HepG2 (cell line): ENCODE data around the gene C17orf75. TPM values are rescaled to one million over a fixed set of nuclear protein-coding genes. Genes with fewer than 3 reads are reported as not detected.

Experiments
- ATF1 ChIP-seq: IDR thresholded peaks from 2 replicates; pipeline ENCODE4 v1.6.1; 2016; ENCODE audit warnings: mild to moderate bottlenecking, control low read depth
- DDIT3 ChIP-seq: sonication (generic); formaldehyde crosslinking; IDR thresholded peaks from 2 replicates; pipeline ENCODE4 v1.4.0; 2020; ENCODE audit warnings: mild to moderate bottlenecking, missing genetic modification reagents
- EP300 ChIP-seq, 3 experiments: sonication (generic) in 1 of 3; formaldehyde crosslinking in 1 of 3; IDR thresholded peaks; 2 replicates each; pipeline versions ENCODE4 v1.5.1 to v1.6.1; 2011 to 2020; ENCODE audit warnings: low read depth in 2 of 3, low read length in 2 of 3, borderline replicate concordance in 1 of 3, improper control_type of control experiment in 1 of 3, mild to moderate bottlenecking in 1 of 3, missing genetic modification reagents in 1 of 3, moderate library complexity in 1 of 3
- HOMEZ ChIP-seq: IDR thresholded peaks from 2 replicates; pipeline ENCODE4 v1.6.1; 2016; ENCODE audit warnings: low read depth
- KAT8 ChIP-seq: IDR thresholded peaks from 2 replicates; pipeline ENCODE4 v1.6.1; 2016; ENCODE audit warnings: missing genetic modification reagents, missing compliant biosample characterization
- MIER3 ChIP-seq: IDR thresholded peaks from 2 replicates; pipeline ENCODE4 v1.6.1; 2016; ENCODE audit warnings: missing compliant biosample characterization, borderline replicate concordance
- NFKBIZ ChIP-seq: IDR thresholded peaks from 2 replicates; pipeline ENCODE4 v1.6.1; 2018; ENCODE audit warnings: missing genetic modification reagents, missing compliant biosample characterization
- PHF21A ChIP-seq: sonication (generic); formaldehyde crosslinking; IDR thresholded peaks from 2 replicates; pipeline ENCODE4 v1.5.0; 2020; ENCODE audit warnings: mild to moderate bottlenecking, missing genetic modification reagents
- POLR2AphosphoS5 ChIP-seq: IDR thresholded peaks from 2 replicates; pipeline ENCODE4 v1.6.1; 2012; ENCODE audit warnings: low read depth, low read length
- SMARCE1 ChIP-seq: fragments of 450-650 bp; IDR thresholded peaks from 2 replicates; pipeline ENCODE4 v1.6.1; 2017; ENCODE audit warnings: borderline replicate concordance
- TCF7L2 ChIP-seq: IDR thresholded peaks from 2 replicates; pipeline ENCODE4 v1.6.1; 2011; ENCODE audit warnings: mild to moderate bottlenecking, low read depth, low read length, moderate library complexity
- ZBTB38 ChIP-seq: sonication (generic); formaldehyde crosslinking; IDR thresholded peaks from 2 replicates; pipeline ENCODE4 v1.5.1; 2020; ENCODE audit warnings: mild to moderate bottlenecking, missing genetic modification reagents
- ZNF124 ChIP-seq: sonication (generic); formaldehyde crosslinking; IDR thresholded peaks from 2 replicates; pipeline ENCODE4 v1.4.0; 2020; ENCODE audit warnings: missing genetic modification reagents
- ZNF230 ChIP-seq: sonication (generic); formaldehyde crosslinking; IDR thresholded peaks from 2 replicates; pipeline ENCODE4 v1.4.0; 2020; ENCODE audit warnings: mild to moderate bottlenecking, missing genetic modification reagents
- ZNF331 ChIP-seq: sonication (generic); formaldehyde crosslinking; IDR thresholded peaks from 2 replicates; pipeline ENCODE4 v1.4.0; 2020; ENCODE audit warnings: missing genetic modification reagents
- ZNF503 ChIP-seq: sonication (generic); formaldehyde crosslinking; IDR thresholded peaks from 2 replicates; pipeline ENCODE4 v1.4.0; 2020; ENCODE audit warnings: missing genetic modification reagents
- ZNF546 ChIP-seq: sonication (generic); formaldehyde crosslinking; conservative IDR thresholded peaks from 2 replicates; pipeline ENCODE4 v1.8.1; 2023; ENCODE audit warnings: mild to moderate bottlenecking, missing genetic modification reagents
- ZNF552 ChIP-seq: sonication (generic); formaldehyde crosslinking; IDR thresholded peaks from 2 replicates; pipeline ENCODE4 v1.9.0; 2022; ENCODE audit warnings: missing genetic modification reagents, mild to moderate bottlenecking, borderline replicate concordance
- ZNF646 ChIP-seq: sonication (generic); formaldehyde crosslinking; IDR thresholded peaks from 2 replicates; pipeline ENCODE4 v1.9.0; 2021; ENCODE audit warnings: mild to moderate bottlenecking, missing genetic modification reagents
- ZNF773 ChIP-seq: sonication (generic); formaldehyde crosslinking; IDR thresholded peaks from 2 replicates; pipeline ENCODE4 v1.4.0; 2020; ENCODE audit warnings: missing genetic modification reagents, borderline replicate concordance
- polyA plus RNA-seq, 8 experiments: library from polyadenylated mRNA; depleted of rRNA in 3 of 8; stranded (reverse) in 7 of 8; unstranded in 1 of 8; fragments of >200 nt; fragmentation: Illumina TruSeq in 4 of 8; extraction: Trizol in 4 of 8; gene quantifications; 2 replicates each; pipeline versions ENCODE4 v1.2.1 to v1.2.3, GENCODE V29; 2011 to 2016; ENCODE audit warnings: low read depth in 4 of 8, missing spikeins in 1 of 8, mixed read lengths in 1 of 8; ENCODE audit not compliant: insufficient read depth in 1 of 8
- total RNA-seq, 5 experiments: library from RNA; depleted of rRNA; stranded (reverse); fragments of >200 nt; fragmentation: Illumina TruSeq; extraction: Trizol; gene quantifications; 2 replicates each; pipeline ENCODE4 v1.2.3, GENCODE V29; 2016; ENCODE audit warnings: low read depth in 1 of 5

The C17orf75 gene
- total and polyA plus RNA-seq, 2 of the 13 experiments (the other 11 are each of a cell fraction or from before 2014, with no cell fraction given): 16.2 to 33.0 TPM

GRCh38 chr17:32341141-32341856 is 674 bp downstream of the C17orf75 start (continued):
- TF ChIP-seq ZBTB38 (CRISPR knock-in tag) (0 out of 2 replicates have a peak, but pooled peaks have one; percentile 20), MIER3 (CRISPR knock-in tag) (no peak), PHF21A (no peak), ZNF552 (CRISPR knock-in tag) (peak; percentile 77; the same call in 1 of the 2 replicates), TCF7L2 (no peak), HOMEZ (0 out of 2 replicates have a peak, but pooled peaks have one; percentile 16), ZNF546 (CRISPR knock-in tag) (no peak), DDIT3 (CRISPR knock-in tag) (no peak), ZNF230 (CRISPR knock-in tag) (no peak), ZNF331 (CRISPR knock-in tag) (no peak), EP300 (IDR thresholded peaks at IDR 0.05; ENCODE audit: low read depth in 2 of 2, low read length in 2 of 2) (no peak), EP300 (CRISPR knock-in tag; IDR thresholded peaks at IDR 0.05; ENCODE audit: borderline replicate concordance) (0 out of 2 replicates have a peak, but pooled peaks have one; percentile 11), ZNF646 (0 out of 2 replicates have a peak, but pooled peaks have one; percentile 17), ZNF503 (CRISPR knock-in tag) (no peak), ZNF773 (CRISPR knock-in tag) (no peak), NFKBIZ (CRISPR knock-in tag) (no peak), SMARCE1 (no peak), ZNF124 (CRISPR knock-in tag) (0 out of 2 replicates have a peak, but pooled peaks have one; percentile 11), KAT8 (CRISPR knock-in tag) (0 out of 2 replicates have a peak, but pooled peaks have one; percentile 25), POLR2AphosphoS5 (0 out of 2 replicates have a peak, but pooled peaks have one; percentile 17), ATF1 (CRISPR knock-in tag) (no peak)
